ENCODE results near the gene CEP126. TPM values are rescaled to one million over a fixed set of nuclear protein-coding genes. Genes with fewer than 3 reads are reported as not detected.
"Not testable (repeated sequence)": the region's sequence is repeated elsewhere in the genome, so short reads cannot be mapped to it uniquely, and the experiment has no call there.

Gene CEP126
- polyA plus RNA-seq, 2 donors, result 0.69 to 1.3 TPM

- no peaks in the 10 kb centered on the region for H3K4me1 ChIP-seq (ENCODE audit: control insufficient read depth in 2 of 2, insufficient read depth in 2 of 2, low read length in 1 of 2)
- H3K27me3 ChIP-seq (ENCODE audit: control insufficient read depth in 1 of 2, insufficient read depth in 2 of 2, low read length in 2 of 2), result no peaks in the 10 kb centered on the region
- H3K27ac ChIP-seq (ENCODE audit: low read depth in 2 of 2, low read length in 1 of 2), result no peak overlapping the region
- WGBS, 2 donors, result 81 to 90% methylated on average over 1 of the region's 1 CpG
- no peak overlapping the region for H3K4me3 ChIP-seq (ENCODE audit: low read depth in 1 of 2, low read length in 2 of 2)
- H3K9me3 ChIP-seq (ENCODE audit: control insufficient read depth in 2 of 2, insufficient read depth in 1 of 2, low read depth in 1 of 2, low read length in 1 of 2), result no peaks in the 10 kb centered on the region
- no peaks in the 10 kb centered on the region for H3K36me3 ChIP-seq (ENCODE audit: control insufficient read depth in 2 of 2, insufficient read depth in 2 of 2, low read length in 1 of 2)
Observed at GRCh38 chr11:101960231-101960630, 45.4 kb downstream of the CEP126 start.

- H3K27ac ChIP-seq (ENCODE audit: low read depth in 2 of 2, low read length in 1 of 2); H3K27me3 ChIP-seq (ENCODE audit: control insufficient read depth in 1 of 2, insufficient read depth in 2 of 2, low read length in 2 of 2); H3K4me1 ChIP-seq (ENCODE audit: control insufficient read depth in 2 of 2, insufficient read depth in 2 of 2, low read length in 1 of 2); H3K9me3 ChIP-seq (ENCODE audit: control insufficient read depth in 2 of 2, insufficient read depth in 1 of 2, low read depth in 1 of 2, low read length in 1 of 2); H3K36me3 ChIP-seq (ENCODE audit: control insufficient read depth in 2 of 2, insufficient read depth in 2 of 2, low read length in 1 of 2); H3K4me3 ChIP-seq (ENCODE audit: low read depth in 1 of 2, low read length in 2 of 2): not testable (repeated sequence)
- 96% methylated on average over 10 of the region's 10 CpGs for WGBS, 2 donors
Observed at GRCh38 chr11:101964200-101964599, 49.4 kb downstream of the CEP126 start.

GRCh38 chr11:101974255-101974654 is 59.4 kb downstream of the CEP126 start:
- 30% methylated on average over 2 of the region's 2 CpGs for WGBS, 2 donors
- no peak overlapping the region for H3K4me3 ChIP-seq (ENCODE audit: low read depth in 1 of 2, low read length in 2 of 2)
- H3K4me1 ChIP-seq (ENCODE audit: control insufficient read depth in 2 of 2, insufficient read depth in 2 of 2, low read length in 1 of 2), result no peaks in the 10 kb centered on the region
- H3K36me3 ChIP-seq (ENCODE audit: control insufficient read depth in 2 of 2, insufficient read depth in 2 of 2, low read length in 1 of 2), result no peaks in the 10 kb centered on the region
- H3K27ac ChIP-seq (ENCODE audit: low read depth in 2 of 2, low read length in 1 of 2), result no peak overlapping the region
- H3K27me3 ChIP-seq (ENCODE audit: control insufficient read depth in 1 of 2, insufficient read depth in 2 of 2, low read length in 2 of 2), result no peaks in the 10 kb centered on the region
- H3K9me3 ChIP-seq (ENCODE audit: control insufficient read depth in 2 of 2, insufficient read depth in 1 of 2, low read depth in 1 of 2, low read length in 1 of 2), result no peaks in the 10 kb centered on the region

GRCh38 chr11:101974771-101975170 is 60.0 kb downstream of the CEP126 start:
- H3K27me3 ChIP-seq (ENCODE audit: control insufficient read depth in 1 of 2, insufficient read depth in 2 of 2, low read length in 2 of 2), result no peaks in the 10 kb centered on the region
- no peak overlapping the region for H3K27ac ChIP-seq (ENCODE audit: low read depth in 2 of 2, low read length in 1 of 2)
- H3K9me3 ChIP-seq (ENCODE audit: control insufficient read depth in 2 of 2, insufficient read depth in 1 of 2, low read depth in 1 of 2, low read length in 1 of 2), result no peaks in the 10 kb centered on the region
- no peak overlapping the region for H3K4me3 ChIP-seq (ENCODE audit: low read depth in 1 of 2, low read length in 2 of 2)
- H3K4me1 ChIP-seq (ENCODE audit: control insufficient read depth in 2 of 2, insufficient read depth in 2 of 2, low read length in 1 of 2), result no peaks in the 10 kb centered on the region
- H3K36me3 ChIP-seq (ENCODE audit: control insufficient read depth in 2 of 2, insufficient read depth in 2 of 2, low read length in 1 of 2), result no peaks in the 10 kb centered on the region
- 83 to 84% methylated on average over 1 of the region's 1 CpG for WGBS, 2 donors

GRCh38 chr11:101975734-101976133 is 60.9 kb downstream of the CEP126 start:
- H3K36me3 ChIP-seq (ENCODE audit: control insufficient read depth in 2 of 2, insufficient read depth in 2 of 2, low read length in 1 of 2), result no peaks in the 10 kb centered on the region
- no peaks in the 10 kb centered on the region for H3K27me3 ChIP-seq (ENCODE audit: control insufficient read depth in 1 of 2, insufficient read depth in 2 of 2, low read length in 2 of 2)
- H3K9me3 ChIP-seq (ENCODE audit: control insufficient read depth in 2 of 2, insufficient read depth in 1 of 2, low read depth in 1 of 2, low read length in 1 of 2), result no peaks in the 10 kb centered on the region
- 90% methylated on average over 2 of the region's 2 CpGs for WGBS, 2 donors
- H3K27ac ChIP-seq (ENCODE audit: low read depth in 2 of 2, low read length in 1 of 2), result no peak overlapping the region
- H3K4me3 ChIP-seq (ENCODE audit: low read depth in 1 of 2, low read length in 2 of 2), result no peak overlapping the region
- H3K4me1 ChIP-seq (ENCODE audit: control insufficient read depth in 2 of 2, insufficient read depth in 2 of 2, low read length in 1 of 2), result no peaks in the 10 kb centered on the region

GRCh38 chr11:101987370-101987769 is 72.6 kb downstream of the CEP126 start:
- no peaks in the 10 kb centered on the region for H3K4me1 ChIP-seq (ENCODE audit: control insufficient read depth in 2 of 2, insufficient read depth in 2 of 2, low read length in 1 of 2)
- 91 to 93% methylated on average over 2 of the region's 2 CpGs for WGBS, 2 donors

GRCh38 chr11:101993172-101993571 is 78.4 kb downstream of the CEP126 start:
- no peak overlapping the region for H3K4me3 ChIP-seq (ENCODE audit: low read depth in 1 of 2, low read length in 2 of 2)
- 89 to 90% methylated on average over 4 of the region's 4 CpGs for WGBS, 2 donors

More at GRCh38 chr11:101987370-101987769, 72.6 kb downstream of the CEP126 start:
- Histone ChIP-seq H3K9me3 (ENCODE audit: control insufficient read depth in 2 of 2, insufficient read depth in 1 of 2, low read depth in 1 of 2, low read length in 1 of 2) (no peaks in the 10 kb centered on the region), H3K36me3 (ENCODE audit: control insufficient read depth in 2 of 2, insufficient read depth in 2 of 2, low read length in 1 of 2) (no peaks in the 10 kb centered on the region), H3K27ac (ENCODE audit: low read depth in 2 of 2, low read length in 1 of 2) (no peak overlapping the region), H3K4me3 (ENCODE audit: low read depth in 1 of 2, low read length in 2 of 2) (no peak overlapping the region), H3K27me3 (ENCODE audit: control insufficient read depth in 1 of 2, insufficient read depth in 2 of 2, low read length in 2 of 2) (no peaks in the 10 kb centered on the region)

GRCh38 chr11:101994052-101994469 is 79.3 kb downstream of the CEP126 start:
- not testable (repeated sequence) for H3K27me3 ChIP-seq (ENCODE audit: control insufficient read depth in 1 of 2, insufficient read depth in 2 of 2, low read length in 2 of 2); H3K9me3 ChIP-seq (ENCODE audit: control insufficient read depth in 2 of 2, insufficient read depth in 1 of 2, low read depth in 1 of 2, low read length in 1 of 2); H3K36me3 ChIP-seq (ENCODE audit: control insufficient read depth in 2 of 2, insufficient read depth in 2 of 2, low read length in 1 of 2); H3K4me3 ChIP-seq (ENCODE audit: low read depth in 1 of 2, low read length in 2 of 2); H3K4me1 ChIP-seq (ENCODE audit: control insufficient read depth in 2 of 2, insufficient read depth in 2 of 2, low read length in 1 of 2); H3K27ac ChIP-seq (ENCODE audit: low read depth in 2 of 2, low read length in 1 of 2)
- 91 to 96% methylated on average over 2 of the region's 2 CpGs for WGBS, 2 donors

More at GRCh38 chr11:101993172-101993571, 78.4 kb downstream of the CEP126 start:
- H3K36me3 ChIP-seq (ENCODE audit: control insufficient read depth in 2 of 2, insufficient read depth in 2 of 2, low read length in 1 of 2), result no peaks in the 10 kb centered on the region
- H3K9me3 ChIP-seq (ENCODE audit: control insufficient read depth in 2 of 2, insufficient read depth in 1 of 2, low read depth in 1 of 2, low read length in 1 of 2), result no peaks in the 10 kb centered on the region
- H3K27me3 ChIP-seq (ENCODE audit: control insufficient read depth in 1 of 2, insufficient read depth in 2 of 2, low read length in 2 of 2), result no peaks in the 10 kb centered on the region
- H3K27ac ChIP-seq (ENCODE audit: low read depth in 2 of 2, low read length in 1 of 2), result no peak overlapping the region
- no peaks in the 10 kb centered on the region for H3K4me1 ChIP-seq (ENCODE audit: control insufficient read depth in 2 of 2, insufficient read depth in 2 of 2, low read length in 1 of 2)

- WGBS, 2 donors, result 96% methylated on average over 4 of the region's 4 CpGs
- H3K4me1 ChIP-seq (ENCODE audit: control insufficient read depth in 2 of 2, insufficient read depth in 2 of 2, low read length in 1 of 2), result no peaks in the 10 kb centered on the region
- no peak overlapping the region for H3K4me3 ChIP-seq (ENCODE audit: low read depth in 1 of 2, low read length in 2 of 2)
- H3K27me3 ChIP-seq (ENCODE audit: control insufficient read depth in 1 of 2, insufficient read depth in 2 of 2, low read length in 2 of 2), result no peaks in the 10 kb centered on the region
- no peak overlapping the region for H3K27ac ChIP-seq (ENCODE audit: low read depth in 2 of 2, low read length in 1 of 2)
- no peaks in the 10 kb centered on the region for H3K36me3 ChIP-seq (ENCODE audit: control insufficient read depth in 2 of 2, insufficient read depth in 2 of 2, low read length in 1 of 2)
- no peaks in the 10 kb centered on the region for H3K9me3 ChIP-seq (ENCODE audit: control insufficient read depth in 2 of 2, insufficient read depth in 1 of 2, low read depth in 1 of 2, low read length in 1 of 2)
Observed at GRCh38 chr11:101996111-101996510, 81.3 kb downstream of the CEP126 start.

- WGBS, 2 donors, result 94 to 96% methylated on average over 3 of the region's 3 CpGs
- Histone ChIP-seq H3K4me3 (ENCODE audit: low read depth in 1 of 2, low read length in 2 of 2) (no peak overlapping the region), H3K36me3 (ENCODE audit: control insufficient read depth in 2 of 2, insufficient read depth in 2 of 2, low read length in 1 of 2) (no peaks in the 10 kb centered on the region), H3K27me3 (ENCODE audit: control insufficient read depth in 1 of 2, insufficient read depth in 2 of 2, low read length in 2 of 2) (no peaks in the 10 kb centered on the region), H3K9me3 (ENCODE audit: control insufficient read depth in 2 of 2, insufficient read depth in 1 of 2, low read depth in 1 of 2, low read length in 1 of 2) (no peaks in the 10 kb centered on the region), H3K4me1 (ENCODE audit: control insufficient read depth in 2 of 2, insufficient read depth in 2 of 2, low read length in 1 of 2) (no peaks in the 10 kb centered on the region), H3K27ac (ENCODE audit: low read depth in 2 of 2, low read length in 1 of 2) (no peak overlapping the region)
Observed at GRCh38 chr11:102001657-102002338, 87.0 kb downstream of the CEP126 start.
